Stromal cell of bone marrow (primary cell): Measurements from ENCODE around the gene CPA1.

Source experiments
- DNase-seq: peaks from one replicate; pipeline ENCODE4 v3.0.0-alpha.2; 2012; ENCODE audit warnings: low read depth

The CPA1 gene

GRCh38 chr7:130429019-130429418 is 48.7 kb downstream of the CPA1 start:
- no peak for DNase-seq

DNA sequence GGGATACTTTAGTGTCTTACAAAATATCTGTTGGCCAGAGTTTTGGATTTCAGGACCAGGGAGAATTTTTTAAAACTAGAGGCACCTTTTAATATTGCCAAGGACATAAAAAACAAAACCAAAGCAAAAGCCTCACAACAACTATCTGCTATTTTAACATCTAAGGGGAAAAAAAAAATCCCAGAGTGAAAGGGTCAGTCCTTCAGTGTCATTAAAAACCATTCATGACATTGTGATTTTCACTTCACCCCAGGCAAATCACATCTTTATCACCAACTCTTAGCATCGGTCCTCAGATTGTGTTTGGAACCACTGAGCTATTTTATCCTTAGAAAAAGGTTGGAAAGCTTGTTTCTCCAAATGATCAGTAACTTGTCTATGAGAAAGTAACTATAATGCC is 49.8 kb downstream of the CPA1 start:
- DNase-seq, result no peak

DNA sequence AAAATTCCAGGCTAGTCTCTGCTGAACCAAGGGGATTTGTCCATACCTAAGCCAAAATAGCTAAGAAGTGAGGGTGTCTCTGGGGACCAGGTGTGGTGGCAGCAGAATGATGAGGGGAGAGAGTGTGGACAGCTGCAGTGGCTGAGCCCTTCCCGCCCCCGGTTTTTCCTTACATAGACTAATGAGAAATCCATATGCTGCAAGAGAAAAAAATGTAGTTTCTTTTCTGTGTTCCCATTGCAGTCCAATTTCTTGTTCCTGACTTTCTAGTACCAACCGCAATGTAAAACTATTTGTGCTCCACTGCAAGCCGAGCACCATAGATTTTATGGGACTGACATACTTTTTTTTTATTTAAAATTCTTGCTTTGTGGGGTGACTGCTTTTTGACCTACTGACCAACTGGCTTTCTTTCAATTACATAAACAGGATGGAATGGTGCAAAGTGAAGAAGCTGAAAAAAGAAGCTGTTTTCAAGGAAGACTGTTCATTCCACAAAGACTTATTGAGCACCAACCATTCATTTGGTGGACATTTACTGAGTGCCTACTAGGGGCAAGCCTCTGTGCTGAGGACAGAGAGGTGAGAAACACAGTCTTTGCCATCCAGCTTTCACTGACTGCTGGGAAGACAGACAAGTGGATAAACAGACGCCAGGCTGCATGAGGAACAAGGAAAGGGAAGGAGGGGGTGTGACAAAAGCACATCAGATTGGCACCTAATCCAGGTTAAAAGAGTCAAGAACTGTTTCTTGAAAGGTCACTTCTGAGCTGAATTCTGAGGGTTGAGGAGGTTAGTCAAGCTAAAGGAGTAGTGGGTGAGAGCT is 50.8 kb downstream of the CPA1 start:
- DNase-seq, result no peak

GRCh38 chr7:130432886-130433285 is 52.6 kb downstream of the CPA1 start:
- no peak for DNase-seq

GRCh38 chr7:130433301-130433700 is 53.0 kb downstream of the CPA1 start:
- DNase-seq, result no peak

- DNase-seq, result no peak
Observed at GRCh38 chr7:130435311-130435854, 55.1 kb downstream of the CPA1 start.

- DNase-seq, result no peak
Observed at GRCh38 chr7:130436253-130436652, 56.0 kb downstream of the CPA1 start.
